CD4-positive, alpha-beta T cell treated with Interleukin-17A for 4 hours (primary cell): ENCODE results near the gene HOMEZ.
"Not testable (repeated sequence)": the region's sequence is repeated elsewhere in the genome, so short reads cannot be mapped to it uniquely, and the experiment has no call there.

Source experiments
- DNase-seq: peaks from one replicate; pipeline ENCODE4 v3.0.0-alpha.2; 2020; ENCODE audit warnings: mixed read lengths

HOMEZ gene

DNA sequence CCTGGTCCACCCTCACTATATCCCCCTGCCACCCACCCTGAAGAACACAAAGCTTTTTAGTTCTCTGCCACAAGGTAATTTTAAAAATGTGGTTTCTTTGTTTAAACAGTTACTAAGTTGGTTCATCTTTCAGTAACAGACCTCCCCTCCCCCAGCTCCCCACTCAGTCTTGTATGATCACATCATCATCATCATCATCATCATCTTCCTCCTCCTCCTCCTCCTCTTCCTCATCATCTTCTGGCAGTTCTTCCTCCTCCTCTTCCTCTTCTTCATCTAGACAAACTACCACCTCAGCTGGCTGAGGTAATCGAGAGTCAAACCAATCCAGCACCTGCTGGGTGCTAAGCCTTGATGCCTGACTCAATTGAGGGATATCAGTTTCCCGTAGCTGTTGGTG lies 10.5 kb downstream of the HOMEZ start:
- no peak for DNase-seq

DNA sequence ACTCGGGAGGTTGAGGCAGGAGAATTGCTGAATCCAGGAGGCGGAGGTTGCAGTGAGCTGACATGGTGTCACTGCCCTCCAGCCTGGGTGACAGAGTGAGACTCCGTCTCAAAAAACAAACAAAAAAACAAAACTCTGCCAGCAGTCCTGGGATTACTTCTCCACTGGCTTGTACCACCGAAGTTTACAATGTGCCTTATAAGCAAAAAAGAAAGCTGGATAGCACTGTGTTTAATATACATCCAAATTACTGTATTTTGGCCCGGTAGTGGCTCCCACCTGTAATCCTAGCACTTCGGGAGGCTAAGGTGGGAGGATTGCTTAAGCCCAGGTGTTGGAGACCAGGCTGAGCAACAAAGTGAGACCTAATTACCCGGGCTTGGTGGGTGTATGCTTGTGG lies 16.7 kb downstream of the HOMEZ start:
- no peak for DNase-seq

DNA sequence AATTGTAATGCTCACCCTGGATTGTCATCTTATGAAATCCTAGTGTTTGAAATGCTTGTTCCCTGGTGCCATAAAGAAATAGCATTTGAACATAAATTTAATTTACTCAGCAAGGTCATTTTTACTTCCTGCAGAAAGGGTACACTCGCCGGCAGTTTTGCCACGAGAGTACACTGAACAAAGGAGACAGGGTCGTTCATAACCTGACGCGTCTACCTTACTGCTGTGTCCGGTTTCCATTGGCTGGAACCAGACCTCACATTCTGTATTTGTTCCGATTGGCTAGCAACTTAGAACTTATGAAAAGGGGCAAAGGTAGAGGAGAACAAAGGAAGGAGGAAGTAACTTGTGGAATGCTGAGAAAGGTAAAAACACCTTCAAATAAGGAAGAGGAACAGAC lies 25.1 kb downstream of the HOMEZ start:
- DNase-seq = not testable (repeated sequence)

DNA sequence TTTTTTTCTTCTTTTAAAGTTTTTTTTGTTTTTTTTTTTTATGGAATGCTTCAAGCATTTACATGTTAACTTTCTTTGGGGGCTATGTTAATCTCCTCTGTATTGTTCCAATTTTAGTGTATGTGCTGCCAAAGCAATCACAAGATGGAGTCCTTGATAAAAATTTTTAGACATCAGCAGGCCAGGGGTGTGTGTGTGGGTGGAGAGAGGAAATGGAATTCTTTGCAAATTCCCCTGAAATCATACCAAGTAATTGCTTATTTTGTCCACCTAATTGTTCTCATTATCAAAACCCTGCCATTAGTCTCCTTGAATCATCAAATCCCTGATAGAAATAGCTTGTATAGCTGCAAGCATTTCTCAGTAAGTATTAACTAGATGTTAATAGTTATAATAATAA lies 26.5 kb downstream of the HOMEZ start:
- DNase-seq = no peak

- no peak for DNase-seq
Observed at GRCh38 chr14:23258256-23258655, 27.7 kb downstream of the HOMEZ start.

DNA sequence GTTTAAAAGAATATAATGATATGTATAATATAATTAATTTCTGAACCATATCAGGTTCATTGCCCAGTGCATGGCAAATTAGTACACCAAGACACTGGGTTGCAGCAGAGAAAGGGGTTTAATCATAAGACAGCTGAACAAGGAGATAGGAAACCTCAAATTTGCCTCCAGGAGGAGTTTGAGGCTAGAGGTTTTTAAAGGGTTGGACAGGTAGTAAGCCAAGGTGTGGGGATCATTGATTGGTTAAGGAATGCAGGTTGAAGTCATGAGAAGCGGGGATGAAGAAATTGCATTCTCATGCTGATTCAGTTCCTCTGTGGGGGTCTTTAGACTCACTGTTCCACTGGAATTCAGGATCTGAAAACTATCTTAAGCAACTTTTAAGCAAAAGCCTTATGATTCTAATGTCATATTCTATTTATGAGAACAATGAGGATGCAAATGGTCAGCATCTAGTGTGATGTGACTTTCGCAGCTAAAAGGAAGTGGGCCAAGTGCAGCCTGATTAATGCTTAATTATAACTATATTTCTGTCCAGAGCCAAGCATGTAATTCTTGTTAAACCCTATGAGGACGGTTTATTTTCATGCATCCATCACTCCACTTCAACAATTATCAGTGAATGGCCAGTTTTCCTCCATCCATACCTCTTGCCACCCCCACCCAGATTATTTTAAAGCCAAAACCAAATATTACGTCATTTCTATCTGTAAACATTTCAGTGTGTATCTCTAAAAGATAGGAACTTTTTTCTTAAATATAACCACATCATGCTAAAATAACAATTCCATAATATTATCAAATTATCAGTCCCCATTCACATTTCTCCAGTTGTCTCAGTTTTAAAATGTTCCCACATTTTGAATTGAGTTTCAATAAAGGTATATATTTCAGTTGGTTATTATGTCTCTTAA lies 33.3 kb downstream of the HOMEZ start:
- no peak for DNase-seq

- DNase-seq = no peak
Observed at GRCh38 chr14:23252006-23252405, 33.9 kb downstream of the HOMEZ start.

DNA sequence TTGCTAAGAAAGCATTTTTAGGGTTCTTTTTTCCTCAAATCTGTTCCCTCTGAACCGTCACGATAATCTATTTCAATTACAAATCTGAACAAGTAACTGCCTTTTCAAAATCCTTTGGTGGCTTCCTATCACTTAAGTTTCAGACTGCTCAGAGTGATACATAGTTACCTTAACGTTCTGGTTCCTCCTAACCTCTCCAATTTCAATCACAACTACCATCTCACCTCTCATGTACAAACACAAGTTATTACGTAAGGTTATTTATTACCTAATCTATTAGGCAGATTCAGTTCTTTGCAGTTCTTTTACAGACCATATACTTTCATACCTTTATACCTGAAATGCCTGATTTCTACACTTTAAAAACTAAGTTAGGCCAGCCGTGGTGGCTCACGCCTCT lies 36.1 kb downstream of the HOMEZ start:
- no peak for DNase-seq

GRCh38 chr14:23248601-23249000 lies 37.3 kb downstream of the HOMEZ start:
- no peak for DNase-seq

DNA sequence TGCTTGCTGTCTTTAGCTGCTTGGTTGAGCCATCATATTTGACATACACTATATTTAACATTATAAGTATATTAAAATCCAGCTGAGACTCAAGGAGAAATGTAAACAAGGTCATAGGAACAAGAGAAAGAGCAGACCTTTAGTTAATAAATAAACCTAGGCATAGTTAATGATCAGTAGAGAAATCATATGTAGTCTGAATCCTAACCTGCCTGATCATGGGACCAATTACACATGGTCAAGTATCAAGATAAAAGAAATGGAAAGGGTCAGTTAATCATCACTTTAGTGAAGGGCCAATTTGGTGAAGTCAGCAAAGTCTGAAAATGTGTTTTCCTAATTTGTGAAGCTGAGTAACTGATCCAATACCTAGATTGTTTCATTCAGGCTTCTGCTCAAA lies 40.6 kb downstream of the HOMEZ start:
- no peak for DNase-seq

DNA sequence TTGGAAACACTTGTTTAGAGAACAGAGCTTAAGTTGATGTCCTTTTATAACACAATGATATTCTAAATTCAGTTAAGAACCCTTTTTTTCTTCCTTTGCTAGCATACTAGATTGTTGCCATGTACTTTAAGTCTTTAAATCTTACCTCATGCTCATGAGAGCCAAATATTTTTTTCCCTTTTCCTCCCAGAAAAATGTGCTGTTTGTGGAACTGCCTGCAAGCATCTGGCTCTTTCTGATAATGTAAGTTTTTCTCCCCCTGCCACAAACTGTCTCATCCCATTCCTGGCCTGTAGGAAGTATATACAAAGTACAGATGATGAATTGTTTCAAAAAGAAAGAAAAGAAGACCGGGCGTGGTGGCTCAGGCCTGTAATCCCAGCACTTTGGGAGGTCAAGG lies 42.9 kb downstream of the HOMEZ start:
- no peak for DNase-seq

GRCh38 chr14:23242076-23242475 lies 43.9 kb downstream of the HOMEZ start:
- no peak for DNase-seq

DNA sequence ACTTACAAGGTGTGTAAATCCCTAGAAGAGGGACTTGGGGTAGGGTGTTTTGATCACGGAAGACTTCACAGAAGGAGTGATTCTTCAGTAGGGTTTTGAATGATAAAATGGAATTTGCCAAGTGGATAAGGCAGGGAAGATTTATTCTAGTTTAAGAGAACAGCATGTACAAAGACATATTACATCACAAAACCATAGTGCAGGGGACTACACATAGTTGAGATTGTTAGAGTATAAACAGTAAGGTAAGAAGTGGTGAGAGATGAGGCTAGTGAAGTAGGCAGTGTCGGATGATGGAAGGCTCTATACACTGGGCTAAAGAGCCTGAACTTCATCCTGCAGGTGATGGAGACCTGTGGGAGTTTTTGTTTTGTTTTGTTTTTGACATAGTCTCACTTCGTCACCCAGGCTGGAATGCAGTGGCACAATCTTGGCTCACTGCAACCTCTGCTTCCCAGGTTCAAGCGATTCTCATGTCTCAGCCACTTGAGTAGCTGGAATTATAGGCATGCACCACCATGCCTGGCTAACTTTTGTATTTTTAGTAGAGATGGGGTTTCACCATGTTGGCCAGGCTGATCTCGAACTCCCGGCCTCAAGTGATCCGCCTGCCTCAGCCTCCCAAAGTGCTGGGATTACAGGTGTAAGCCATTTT lies 44.7 kb downstream of the HOMEZ start:
- DNase-seq = not testable (repeated sequence)

DNA sequence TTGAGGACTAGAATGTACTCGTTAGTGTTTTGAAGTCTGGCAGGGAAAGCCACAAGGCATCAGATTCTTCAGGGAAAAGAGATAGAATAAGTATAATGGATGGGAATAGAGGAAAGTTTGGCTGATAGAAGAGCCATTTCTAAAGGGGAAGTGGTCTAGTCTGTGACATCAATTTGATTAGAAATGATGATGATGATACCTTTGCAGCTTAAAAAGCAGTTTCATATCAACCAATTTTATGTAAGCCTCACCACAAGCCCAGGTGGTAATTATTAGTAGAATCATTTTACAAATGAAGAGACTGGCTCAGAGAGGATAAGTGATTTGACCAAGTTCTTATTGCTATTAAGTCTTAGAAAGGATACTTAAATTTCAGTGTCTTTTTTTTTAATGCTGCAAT lies 45.3 kb downstream of the HOMEZ start:
- DNase-seq = no peak

- peak; percentile 84 for DNase-seq
Observed at GRCh38 chr14:23237772-23238594, 47.9 kb downstream of the HOMEZ start, which contains the start of gene RNF212B. Gene RNF212B, plus strand, starts transcription at chr14:23237936. Its CDS starts 2,410 bp downstream, at chr14:23240346.

GRCh38 chr14:23232241-23232808 lies 53.6 kb downstream of the HOMEZ start:
- not testable (repeated sequence) for DNase-seq

DNA sequence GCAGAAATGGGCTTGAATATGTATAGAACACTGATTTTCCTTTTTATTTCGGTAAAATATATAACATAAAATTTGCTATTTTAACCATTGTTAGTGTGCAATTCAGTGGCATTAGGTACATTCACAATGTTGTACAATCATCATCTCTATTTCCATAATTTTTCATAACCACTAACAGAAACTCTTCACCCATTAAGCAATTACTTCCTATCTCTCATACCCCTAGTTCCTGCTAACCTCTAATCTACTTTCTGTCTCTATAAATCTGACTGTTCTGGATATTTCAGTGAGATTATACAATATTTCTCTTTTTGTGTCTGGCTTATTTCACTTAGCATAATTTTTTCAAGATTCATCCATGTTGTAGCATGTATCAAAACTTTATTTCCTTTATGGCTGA lies 57.1 kb downstream of the HOMEZ start:
- no peak for DNase-seq

DNA sequence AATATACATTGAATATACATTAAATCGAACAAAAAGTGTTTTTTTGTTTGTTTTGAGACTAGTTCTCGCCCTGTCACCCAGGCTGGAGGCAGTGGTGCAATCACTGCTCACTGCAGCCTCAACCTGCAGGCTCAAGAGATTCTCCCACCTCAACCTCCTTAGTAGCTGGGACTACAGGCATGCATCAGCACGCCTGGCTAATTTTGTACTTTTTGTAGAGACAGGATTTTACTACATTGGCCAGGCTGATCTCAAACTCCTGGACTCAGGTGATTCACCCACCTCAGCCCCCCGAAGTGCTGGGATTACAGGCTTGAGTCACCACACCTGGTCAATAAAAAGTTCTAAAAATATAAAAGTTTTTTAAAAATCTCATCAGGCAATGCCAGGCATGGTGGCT lies 58.4 kb downstream of the HOMEZ start:
- no peak for DNase-seq

GRCh38 chr14:23224958-23225357 lies 61.0 kb downstream of the HOMEZ start:
- not testable (repeated sequence) for DNase-seq
